Measurements from ENCODE around the gene CHD1.

- TF ChIP-seq SP1 (CRISPR knock-in tag; conservative IDR thresholded peaks at IDR 0.05) (no peak), EMX1 (CRISPR knock-in tag; IDR thresholded peaks at IDR 0.05) (no peak), CTCF (IDR thresholded peaks at IDR 0.05) (no peak), FOXP1 (CRISPR knock-in tag; IDR thresholded peaks at IDR 0.05; ENCODE audit: borderline replicate concordance) (no peak), USF2 (CRISPR knock-in tag; IDR thresholded peaks at IDR 0.05) (no peak), ZNF281 (CRISPR knock-in tag; IDR thresholded peaks at IDR 0.05) (no peak), JUN (CRISPR knock-in tag; IDR thresholded peaks at IDR 0.05) (no peak), TP53 (CRISPR knock-in tag; IDR thresholded peaks at IDR 0.05) (no peak), ATF1 (CRISPR knock-in tag; IDR thresholded peaks at IDR 0.05) (no peak), ZNF532 (CRISPR knock-in tag; IDR thresholded peaks at IDR 0.05; ENCODE audit: borderline replicate concordance) (no peak), E2F5 (CRISPR knock-in tag; IDR thresholded peaks at IDR 0.05) (no peak), KAT7 (CRISPR knock-in tag; IDR thresholded peaks at IDR 0.05; ENCODE audit: borderline replicate concordance) (no peak), ZNF416 (CRISPR knock-in tag; IDR thresholded peaks at IDR 0.05) (no peak), ATF2 (CRISPR knock-in tag; IDR thresholded peaks at IDR 0.05; ENCODE audit: borderline replicate concordance, low read depth) (no peak)
These were observed 4.8 kb upstream of the CHD1 start for GRCh38 chr5:98933445-98934072.

All from WTC11 (cell line).